Lung (tissue), 12 donors: Measurements from ENCODE around the gene NAXD. TPM values are rescaled to one million over a fixed set of nuclear protein-coding genes. Genes with fewer than 3 reads are reported as not detected.
A peak's percentile ranks its signal among the peaks of the same experiment; 100 is the strongest.

Experiments
- ATAC-seq: fragments of 200-7000 bp; cut with Tn5 transposase; one replicate; pipeline ENCODE4 v1.9.1; 2020; ENCODE audit warnings: moderate number of reproducible peaks; ENCODE audit not compliant: insufficient read depth, low FRiP score
- DNase-seq, 3 donors: peaks; one replicate each; pipeline ENCODE4 v3.0.0-alpha.2; 2013 to 2017
- H3K27ac ChIP-seq, 2 donors: one replicate each; pipeline ENCODE4 v1.5.1; 2013; ENCODE audit warnings: mild to moderate bottlenecking in 2 of 2, moderate library complexity in 2 of 2, control low read depth in 1 of 2, inconsistent platforms in 1 of 2, low read depth in 1 of 2, low read length in 1 of 2
- H3K27me3 ChIP-seq, 3 donors: one replicate each; pipeline ENCODE4 v1.5.1; 2013; ENCODE audit warnings: low read length in 2 of 3; ENCODE audit not compliant: control insufficient read depth in 3 of 3, insufficient read depth in 3 of 3
- H3K36me3 ChIP-seq, 4 donors: one replicate each; pipeline ENCODE4 v1.5.1; 2013; ENCODE audit warnings: low read length in 4 of 4, mild to moderate bottlenecking in 1 of 4, moderate library complexity in 1 of 4; ENCODE audit not compliant: control insufficient read depth in 4 of 4, insufficient read depth in 4 of 4
- H3K4me1 ChIP-seq, 5 donors: one replicate each; pipeline ENCODE4 v1.5.1; 2013; ENCODE audit warnings: low read length in 5 of 5, mild to moderate bottlenecking in 2 of 5, moderate library complexity in 1 of 5; ENCODE audit not compliant: control insufficient read depth in 5 of 5, insufficient read depth in 5 of 5
- H3K4me3 ChIP-seq: one replicate; pipeline ENCODE4 v1.5.1; 2013; ENCODE audit warnings: mild to moderate bottlenecking, control low read depth, moderate library complexity
- H3K9ac ChIP-seq, 2 donors: one replicate each; pipeline ENCODE4 v1.5.1; 2013; ENCODE audit warnings: low read length in 2 of 2, control low read depth in 1 of 2; ENCODE audit not compliant: insufficient read depth in 1 of 2
- H3K9me3 ChIP-seq, 4 donors: one replicate each; pipeline ENCODE4 v1.5.1; 2013; ENCODE audit warnings: low read length in 3 of 4, mild to moderate bottlenecking in 1 of 4, moderate library complexity in 1 of 4; ENCODE audit not compliant: control insufficient read depth in 4 of 4, insufficient read depth in 3 of 4
- WGBS, 2 donors: extraction: QIAGEN DNeasy Blood & Tissue Kit; methylation state at CpG; one replicate each; pipeline ENCODE4 v1.1.7; 2013; 5-methylcytosine and 5-hydroxymethylcytosine counted together
- polyA plus RNA-seq, 2 donors: library from polyadenylated mRNA; stranded (reverse); fragments of 200-250 nt; gene quantifications; one replicate each; pipeline ENCODE4 v1.2.1, GENCODE V29; 2013
- total RNA-seq, 2 donors: library from RNA; depleted of rRNA in 1 of 2; stranded (reverse); fragments of >200 nt in 1 of 2; gene quantifications; one replicate each; pipeline ENCODE4 v1.2.1, GENCODE V29; 2014 to 2021
- TF ChIP-seq, protein P1 (sequence below): IDR thresholded peaks from 2 replicates; pipeline ENCODE4 v1.5.1; 2012; ENCODE audit warnings: mild to moderate bottlenecking; ENCODE audit errors: control extremely low read depth, extremely low read depth
- donor health status: control.
- donor health status: control.
- donor health status: Bipolar disorder and iron deficiency.
- donor health status: healthy.
- donor health status: DM: yes; HTN: yes; CAD: no.

Gene NAXD
- total and polyA plus RNA-seq, 4 donors: 24.1 to 28.9 (median 28.6) TPM

GRCh38 chr13:110638814-110639806 lies 23.8 kb downstream of the NAXD start:
- DNase-seq (no peak), ATAC-seq (no peak)
- no peaks in the 10 kb centered on the region for H3K9me3 ChIP-seq
- H3K27ac ChIP-seq: no peak overlapping the region
- peaks cover 27 to 86% (median 57%) of the 10 kb centered on the region in 4 donors for H3K36me3 ChIP-seq
- H3K27me3 ChIP-seq: no peaks in the 10 kb centered on the region
- H3K4me1 ChIP-seq: peaks cover 0 to 15% (median 0%) of the 10 kb centered on the region in 5 donors
- H3K4me3 ChIP-seq: no peak overlapping the region
- TF ChIP-seq, protein P1, sequence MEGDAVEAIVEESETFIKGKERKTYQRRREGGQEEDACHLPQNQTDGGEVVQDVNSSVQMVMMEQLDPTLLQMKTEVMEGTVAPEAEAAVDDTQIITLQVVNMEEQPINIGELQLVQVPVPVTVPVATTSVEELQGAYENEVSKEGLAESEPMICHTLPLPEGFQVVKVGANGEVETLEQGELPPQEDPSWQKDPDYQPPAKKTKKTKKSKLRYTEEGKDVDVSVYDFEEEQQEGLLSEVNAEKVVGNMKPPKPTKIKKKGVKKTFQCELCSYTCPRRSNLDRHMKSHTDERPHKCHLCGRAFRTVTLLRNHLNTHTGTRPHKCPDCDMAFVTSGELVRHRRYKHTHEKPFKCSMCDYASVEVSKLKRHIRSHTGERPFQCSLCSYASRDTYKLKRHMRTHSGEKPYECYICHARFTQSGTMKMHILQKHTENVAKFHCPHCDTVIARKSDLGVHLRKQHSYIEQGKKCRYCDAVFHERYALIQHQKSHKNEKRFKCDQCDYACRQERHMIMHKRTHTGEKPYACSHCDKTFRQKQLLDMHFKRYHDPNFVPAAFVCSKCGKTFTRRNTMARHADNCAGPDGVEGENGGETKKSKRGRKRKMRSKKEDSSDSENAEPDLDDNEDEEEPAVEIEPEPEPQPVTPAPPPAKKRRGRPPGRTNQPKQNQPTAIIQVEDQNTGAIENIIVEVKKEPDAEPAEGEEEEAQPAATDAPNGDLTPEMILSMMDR: no peak
- H3K9ac ChIP-seq: no peak overlapping the region
- WGBS, 2 donors: 91 to 95% methylated on average over 39 of the region's 39 CpGs

DNA sequence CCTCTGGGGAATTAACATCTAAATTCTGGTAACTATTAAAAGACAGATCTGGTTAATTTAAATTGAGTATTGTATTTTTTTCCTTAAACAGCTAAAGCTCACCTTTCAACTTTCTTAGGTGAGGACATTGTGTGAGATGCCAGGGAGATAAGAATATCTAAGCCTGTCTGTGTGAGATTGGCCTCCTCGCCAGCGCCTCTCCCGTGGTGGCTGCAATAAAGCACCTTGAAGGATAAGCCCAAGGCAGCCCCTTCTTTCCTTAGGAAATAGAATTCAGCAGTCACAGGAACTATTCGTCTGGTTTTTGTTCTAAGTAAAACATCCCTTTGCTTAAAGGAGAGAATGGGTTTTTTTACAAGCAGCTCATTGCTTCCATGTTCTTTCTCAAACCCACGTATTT lies 24.6 kb downstream of the NAXD start:
- Histone ChIP-seq H3K4me3 (no peak overlapping the region), H3K9me3 (no peaks in the 10 kb centered on the region), H3K27ac (no peak overlapping the region), H3K27me3 (no peaks in the 10 kb centered on the region), H3K9ac (no peak overlapping the region), H3K4me1 (peaks cover 0 to 20% (median 0%) of the 10 kb centered on the region in 5 donors), H3K36me3 (peaks cover 24 to 82% (median 55%) of the 10 kb centered on the region in 4 donors)
- 88 to 90% methylated on average over 5 of the region's 5 CpGs for WGBS, 2 donors
- ATAC-seq: no peak
- TF ChIP-seq, protein P1: no peak
- DNase-seq: no peak

GRCh38 chr13:110640591-110641029 lies 25.3 kb downstream of the NAXD start:
- DNase-seq: peak in 2 of 3 donors; percentile 24 to 29
- Histone ChIP-seq H3K9ac (no peak overlapping the region), H3K9me3 (no peaks in the 10 kb centered on the region), H3K36me3 (peaks cover 24 to 79% (median 50%) of the 10 kb centered on the region in 4 donors), H3K27me3 (no peaks in the 10 kb centered on the region), H3K4me1 (peaks cover 0 to 20% (median 0%) of the 10 kb centered on the region in 5 donors), H3K4me3 (no peak overlapping the region), H3K27ac (peak overlapping the region in 1 of 2 donors; percentile 39)
- 82 to 87% methylated on average over 12 to 13 of the region's 13 CpGs for WGBS, 2 donors
- no peak for ATAC-seq
- TF ChIP-seq, protein P1: no peak
